HG03039 (cell line): ENCODE measurements around the gene MGLL.

Experiments used
- ATAC-seq: cut with Tn5 transposase; IDR thresholded peaks from one replicate; pipeline ENCODE4 v1.9.1; 2021; ENCODE audit warnings: mild to moderate bottlenecking, moderate library complexity; ENCODE audit not compliant: unreplicated experiment

MGLL gene

DNA sequence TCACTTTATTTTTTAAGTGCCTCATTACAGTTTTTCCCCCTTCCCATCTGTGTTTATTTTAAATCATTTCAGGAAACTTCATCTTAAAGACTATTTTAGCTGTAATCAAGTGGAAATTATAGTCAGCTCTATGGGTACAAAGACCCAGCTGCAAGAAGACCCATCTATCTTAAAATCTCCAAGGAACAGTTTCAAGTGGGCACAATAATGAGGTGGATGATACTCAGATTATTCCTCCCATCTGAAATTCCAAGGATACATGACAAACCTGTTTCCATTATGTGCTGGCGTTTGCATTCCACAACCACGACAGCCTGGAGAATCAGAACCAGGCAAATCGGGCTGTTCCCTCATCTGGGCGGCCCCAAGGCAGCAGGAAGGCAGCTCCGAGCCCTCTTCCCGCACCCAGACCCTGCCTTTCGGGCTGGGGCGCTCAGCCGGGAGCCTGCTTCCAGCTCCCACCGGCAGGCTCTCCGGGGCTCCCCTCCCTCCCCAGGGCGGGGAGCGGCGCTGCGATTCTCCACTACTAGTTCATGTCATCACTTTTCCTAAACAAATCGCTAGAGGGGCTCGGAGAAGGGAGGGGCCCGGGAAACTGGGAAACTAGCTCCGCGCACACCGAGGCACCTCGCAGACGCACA is at the start of gene MGLL:
Gene MGLL, minus strand, starts transcription at position 475 of the 641 bp plus-strand sequence. Its CDS starts 197 bp downstream, at position 278.
- no peak for ATAC-seq

- ATAC-seq: no peak
These were observed 47.8 kb upstream of the MGLL start for GRCh38 chr3:127870156-127870555.

GRCh38 chr3:127867986-127868385 is 45.7 kb upstream of the MGLL start:
- no peak for ATAC-seq

- ATAC-seq: no peak
These were observed 45.1 kb upstream of the MGLL start for GRCh38 chr3:127867412-127867811.

GRCh38 chr3:127865941-127866340 is 43.6 kb upstream of the MGLL start:
- ATAC-seq: no peak

DNA sequence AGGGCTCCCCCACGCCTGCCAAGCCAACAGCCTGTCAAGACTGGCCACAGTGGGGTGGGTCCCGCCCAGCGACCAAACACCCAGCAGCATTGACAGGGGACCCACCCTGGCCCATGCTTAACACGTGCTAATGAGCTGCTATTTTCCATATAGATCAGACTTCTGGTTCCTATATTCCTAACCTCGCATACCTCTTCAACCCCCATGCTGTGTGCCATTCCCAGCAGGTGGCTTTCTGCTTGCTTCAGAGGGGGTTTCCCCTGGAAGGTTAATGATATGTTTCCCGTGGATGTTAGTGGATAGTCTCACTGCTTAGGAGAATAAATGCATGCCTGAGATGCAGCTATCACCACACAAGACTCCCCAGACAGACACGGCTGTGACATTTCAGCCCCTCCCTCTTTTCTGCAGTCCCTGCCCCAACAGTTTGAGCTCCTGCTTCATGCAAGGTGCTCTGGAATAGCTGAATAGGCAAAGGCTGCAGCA is 37.9 kb upstream of the MGLL start:
- no peak for ATAC-seq

GRCh38 chr3:127859730-127860129 is 37.4 kb upstream of the MGLL start:
- no peak for ATAC-seq

GRCh38 chr3:127858937-127859336 is 36.6 kb upstream of the MGLL start:
- no peak for ATAC-seq

DNA sequence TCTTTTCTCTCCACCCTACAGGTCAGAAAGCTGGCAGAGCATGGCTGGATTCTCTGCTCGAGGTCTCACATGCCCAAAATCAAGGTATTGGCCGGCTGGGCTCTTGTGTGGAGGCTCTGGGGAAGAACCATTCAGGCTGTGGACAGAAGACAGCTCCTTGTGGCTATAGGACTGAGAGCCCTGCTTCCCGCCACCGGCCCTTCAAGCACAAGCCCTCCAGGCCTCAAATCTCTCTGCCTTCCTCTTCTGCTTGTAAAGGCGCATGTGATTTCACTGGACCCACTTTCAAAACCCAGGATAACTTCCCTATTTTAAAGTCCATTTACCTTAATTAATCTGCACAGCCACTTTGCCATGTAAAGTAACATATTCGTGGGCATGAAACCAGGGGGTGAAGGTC is 36.2 kb upstream of the MGLL start:
- no peak for ATAC-seq

DNA sequence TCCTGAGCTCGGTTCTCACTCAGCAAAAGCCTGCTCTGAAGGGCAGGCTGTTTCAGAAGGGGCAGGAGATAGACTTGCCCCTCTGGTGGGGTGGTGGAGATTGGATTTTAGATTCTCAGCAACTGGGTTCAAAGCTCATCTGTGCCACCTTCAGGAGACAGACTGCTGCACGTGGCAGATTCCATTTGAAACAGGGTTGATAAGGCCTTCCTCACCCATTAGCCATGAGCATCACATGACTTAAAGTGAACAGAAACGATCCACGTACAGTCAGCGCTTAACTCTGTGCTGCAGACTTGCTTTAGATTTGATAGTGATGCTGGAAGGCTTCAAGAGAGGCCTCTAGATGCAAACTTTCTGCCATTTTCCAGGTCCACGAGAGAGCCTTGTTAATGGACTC is 35.0 kb upstream of the MGLL start:
- ATAC-seq: no peak

DNA sequence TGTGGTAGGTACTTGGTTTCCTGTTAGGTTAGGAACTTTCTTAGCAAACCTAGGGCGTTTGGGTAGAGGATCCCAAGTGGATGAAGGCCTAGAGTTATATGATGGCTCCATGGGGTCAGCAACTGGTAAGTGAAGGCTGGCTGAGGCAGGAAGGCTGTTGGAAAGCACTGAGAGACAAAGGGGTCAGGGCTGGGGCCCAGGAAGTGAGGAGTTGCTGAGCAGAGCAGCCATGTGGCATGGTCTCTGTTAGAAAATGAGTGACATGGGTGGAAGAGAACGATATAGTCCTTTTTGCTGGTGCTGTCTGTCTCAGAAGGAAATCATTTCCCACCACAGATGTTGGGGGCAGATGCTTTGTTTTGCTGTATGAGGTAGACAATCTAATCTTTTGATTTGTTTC is 34.5 kb upstream of the MGLL start:
- no peak for ATAC-seq

- no peak for ATAC-seq
These were observed 32.9 kb upstream of the MGLL start for GRCh38 chr3:127855246-127855645.

DNA sequence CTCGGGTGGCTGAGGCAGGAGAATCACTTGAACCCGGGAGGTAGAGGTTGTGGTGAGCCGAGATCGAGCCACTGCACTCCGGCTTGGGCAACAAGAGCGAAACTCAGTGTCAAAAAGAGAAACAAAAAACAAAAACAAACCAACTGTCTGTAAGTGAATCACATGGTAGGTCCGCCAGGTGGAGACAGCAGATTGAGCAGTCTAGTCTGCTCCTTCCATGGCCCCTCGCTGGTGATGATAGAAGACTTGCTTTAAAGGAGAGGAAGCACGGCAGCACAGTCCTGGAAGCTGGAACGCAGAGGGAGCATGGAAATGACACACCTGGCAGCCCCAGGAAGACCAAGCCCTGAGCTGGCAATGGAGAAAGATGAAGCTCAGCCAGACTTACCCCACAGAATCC is 31.4 kb upstream of the MGLL start:
- no peak for ATAC-seq

DNA sequence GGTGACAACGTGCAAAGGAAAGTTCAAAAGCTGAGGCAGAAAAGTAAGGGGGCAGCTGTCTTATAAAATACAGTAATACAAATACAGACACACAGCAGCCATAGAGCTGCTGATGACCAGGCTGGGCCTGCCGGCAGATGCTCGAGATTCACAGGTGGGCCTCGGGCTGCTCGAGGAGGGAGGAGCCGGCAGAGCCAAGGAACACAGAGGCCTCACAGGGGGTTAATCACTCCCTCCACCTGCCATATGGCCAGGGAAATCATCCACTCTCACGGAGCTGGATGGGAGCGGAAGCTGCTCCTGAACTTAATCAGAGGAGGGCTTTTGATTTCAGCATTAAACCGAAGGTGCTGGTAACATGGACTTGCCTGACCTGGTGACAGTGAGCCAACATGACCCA is 29.6 kb upstream of the MGLL start:
- ATAC-seq: no peak

GRCh38 chr3:127849368-127849767 is 27.1 kb upstream of the MGLL start:
- no peak for ATAC-seq

- no peak for ATAC-seq
These were observed 26.1 kb upstream of the MGLL start for GRCh38 chr3:127848131-127849129.

GRCh38 chr3:127847236-127847720 is 25.0 kb upstream of the MGLL start:
- no peak for ATAC-seq

GRCh38 chr3:127846576-127846975 is 24.3 kb upstream of the MGLL start:
- ATAC-seq: no peak

- ATAC-seq: no peak
These were observed 22.1 kb upstream of the MGLL start for GRCh38 chr3:127844326-127844942.

DNA sequence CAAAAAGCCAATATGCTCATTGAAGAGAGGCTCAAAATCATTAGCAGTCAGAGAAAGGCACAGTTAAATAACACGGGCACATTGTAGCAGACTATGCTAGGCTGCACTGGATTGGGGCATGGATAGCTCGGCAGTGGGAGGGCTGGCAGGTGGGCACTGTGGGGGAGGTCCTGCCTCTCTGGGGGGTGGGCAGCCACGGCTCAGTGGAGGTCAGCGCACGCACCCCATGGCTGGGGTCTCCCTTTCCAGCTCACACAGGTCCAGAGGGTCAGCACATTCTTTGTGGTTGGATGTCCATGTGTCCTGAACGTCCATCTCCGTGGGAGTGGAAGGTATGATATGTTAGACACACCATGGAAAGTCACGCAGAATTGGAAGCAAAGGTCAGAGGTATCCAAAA is 18.4 kb upstream of the MGLL start:
- ATAC-seq: no peak

- no peak for ATAC-seq
These were observed 16.8 kb upstream of the MGLL start for GRCh38 chr3:127839099-127839498.
